MM.1S (cell line): ENCODE measurements around the gene CSF1R.

Source experiments
- DNase-seq: peaks from one replicate; pipeline ENCODE4 v3.0.0-alpha.2; 2015
- H2AFZ ChIP-seq: fragments of 300-600 bp; sonication (generic); 2 replicates; pipeline ENCODE4 v1.6.0; 2016; ENCODE audit warnings: antibody characterized with exemption, low read length
- H3F3A ChIP-seq: fragments of 300-600 bp; sonication (generic); 2 replicates; pipeline ENCODE4 v1.6.1; 2016; ENCODE audit warnings: mild to moderate bottlenecking, antibody characterized with exemption, low read length, moderate library complexity, mixed read lengths; ENCODE audit not compliant: insufficient read depth
- H3K27ac ChIP-seq: fragments of 300-600 bp; sonication (generic); 2 replicates; pipeline ENCODE4 v1.5.1; 2016; ENCODE audit warnings: mild to moderate bottlenecking, low read length
- H3K27me3 ChIP-seq: fragments of 300-600 bp; sonication (generic); replicated peaks from 2 replicates; pipeline ENCODE4 v1.6.0; 2016; ENCODE audit warnings: low read length; ENCODE audit not compliant: insufficient read depth
- H3K36me3 ChIP-seq: fragments of 300-600 bp; sonication (generic); replicated peaks from 2 replicates; pipeline ENCODE4 v1.6.1; 2016; ENCODE audit warnings: mild to moderate bottlenecking, low read length, mixed read lengths; ENCODE audit not compliant: insufficient read depth
- H3K4me1 ChIP-seq: fragments of 300-600 bp; sonication (generic); 2 replicates; pipeline ENCODE4 v1.6.1; 2016; ENCODE audit warnings: low read length, mixed read lengths
- H3K4me2 ChIP-seq: fragments of 300-600 bp; sonication (generic); 2 replicates; pipeline ENCODE4 v1.6.0; 2016; ENCODE audit warnings: low read depth, low read length
- H3K4me3 ChIP-seq: fragments of 300-600 bp; sonication (generic); 2 replicates; pipeline ENCODE4 v1.5.1; 2016; ENCODE audit warnings: low read length, mixed read lengths
- H3K79me2 ChIP-seq: fragments of 300-600 bp; sonication (generic); 2 replicates; pipeline ENCODE4 v1.6.1; 2016; ENCODE audit warnings: mixed run types, low read length, mixed read lengths
- H3K9ac ChIP-seq: fragments of 300-600 bp; sonication (generic); 2 replicates; pipeline ENCODE4 v1.6.1; 2016; ENCODE audit warnings: low read length, mixed read lengths
- H3K9me2 ChIP-seq: fragments of 300-600 bp; sonication (generic); replicated peaks from 2 replicates; pipeline ENCODE4 v1.6.1; 2016; ENCODE audit warnings: mild to moderate bottlenecking, low read length, mixed read lengths; ENCODE audit not compliant: insufficient read depth
- H3K9me3 ChIP-seq: fragments of 300-600 bp; sonication (generic); replicated peaks from 2 replicates; pipeline ENCODE4 v1.6.1; 2016; ENCODE audit warnings: mild to moderate bottlenecking, low read length, mixed read lengths; ENCODE audit not compliant: insufficient read depth
- H4K20me1 ChIP-seq: fragments of 300-600 bp; sonication (generic); 2 replicates; pipeline ENCODE4 v1.6.1; 2016; ENCODE audit warnings: mild to moderate bottlenecking, low read length, moderate library complexity, mixed read lengths; ENCODE audit not compliant: insufficient read depth
- CTCF ChIP-seq: fragments of 300-600 bp; sonication (generic); IDR thresholded peaks from 2 replicates; pipeline ENCODE4 v1.5.1; 2016; ENCODE audit warnings: antibody characterized with exemption, low read length, mixed read lengths
- EZH2 ChIP-seq: fragments of 300-600 bp; sonication (generic); optimal IDR thresholded peaks from 2 replicates; pipeline ENCODE3; 2017; ENCODE audit warnings: low read depth, mild to moderate bottlenecking, antibody characterized with exemption, low read length, mixed read lengths
- EZH2phosphoT487 ChIP-seq: fragments of 300-600 bp; sonication (generic); IDR thresholded peaks from 2 replicates; pipeline ENCODE4 v1.6.1; 2018; ENCODE audit warnings: antibody characterized with exemption, low read length

CSF1R gene

GRCh38 chr5:150060471-150060870, 25.9 kb downstream of the CSF1R start:
- no peaks in the 10 kb centered on the region for H3K9me3 ChIP-seq
- H3K9ac ChIP-seq, result no peak overlapping the region
- no peaks in the 10 kb centered on the region for H3F3A ChIP-seq
- H2AFZ ChIP-seq, result no peak overlapping the region
- H3K4me2 ChIP-seq, result no peak overlapping the region
- H3K4me3 ChIP-seq, result no peak overlapping the region
- H3K36me3 ChIP-seq, result no peaks in the 10 kb centered on the region
- H3K79me2 ChIP-seq, result no peaks in the 10 kb centered on the region
- DNase-seq, result no peak
- no peak overlapping the region for H3K27ac ChIP-seq
- no peak for TF ChIP-seq CTCF
- TF ChIP-seq EZH2phosphoT487, result no peak
- no peak for TF ChIP-seq EZH2
- peaks cover 3% of the 10 kb centered on the region; the same call in 1 of the 2 replicates for H3K4me1 ChIP-seq
- no peaks in the 10 kb centered on the region; the same call in 1 of the 2 replicates for H3K27me3 ChIP-seq
- H4K20me1 ChIP-seq, result no peaks in the 10 kb centered on the region
- H3K9me2 ChIP-seq, result no peaks in the 10 kb centered on the region

- Histone ChIP-seq H3K27me3 (no peaks in the 10 kb centered on the region; the same call in 1 of the 2 replicates), H3K9me3 (no peaks in the 10 kb centered on the region), H3K9me2 (no peaks in the 10 kb centered on the region), H3K9ac (no peak overlapping the region), H4K20me1 (no peaks in the 10 kb centered on the region), H3K4me1 (no peaks in the 10 kb centered on the region), H2AFZ (no peak overlapping the region), H3K36me3 (no peaks in the 10 kb centered on the region), H3K4me3 (no peak overlapping the region), H3K4me2 (no peak overlapping the region), H3F3A (no peaks in the 10 kb centered on the region), H3K27ac (no peak overlapping the region), H3K79me2 (no peaks in the 10 kb centered on the region)
- DNase-seq, result no peak
- no peak for TF ChIP-seq EZH2phosphoT487
- TF ChIP-seq CTCF, result no peak
- no peak for TF ChIP-seq EZH2
Measured at GRCh38 chr5:150059623-150060022, 26.7 kb downstream of the CSF1R start.

- H3K79me2 ChIP-seq, result no peaks in the 10 kb centered on the region
- no peaks in the 10 kb centered on the region for H3K9me2 ChIP-seq
- no peaks in the 10 kb centered on the region for H3K9me3 ChIP-seq
- H3K27ac ChIP-seq, result no peak overlapping the region
- H3K9ac ChIP-seq, result no peak overlapping the region
- no peaks in the 10 kb centered on the region for H3K27me3 ChIP-seq
- TF ChIP-seq EZH2phosphoT487 (no peak), EZH2 (no peak)
- H4K20me1 ChIP-seq, result no peaks in the 10 kb centered on the region
- H3K36me3 ChIP-seq, result no peaks in the 10 kb centered on the region
- no peak overlapping the region for H3K4me2 ChIP-seq
- no peak for DNase-seq
- H3K4me1 ChIP-seq, result no peaks in the 10 kb centered on the region
- no peak overlapping the region for H2AFZ ChIP-seq
- no peaks in the 10 kb centered on the region for H3F3A ChIP-seq
- no peak overlapping the region for H3K4me3 ChIP-seq
Measured at GRCh38 chr5:150058480-150059126, 27.8 kb downstream of the CSF1R start.

GRCh38 chr5:150057996-150058395, 28.4 kb downstream of the CSF1R start:
- H3K9me3 ChIP-seq, result no peaks in the 10 kb centered on the region
- H3K9ac ChIP-seq, result no peak overlapping the region
- no peaks in the 10 kb centered on the region for H4K20me1 ChIP-seq
- no peak overlapping the region for H3K27ac ChIP-seq
- no peak overlapping the region for H3K4me2 ChIP-seq
- DNase-seq, result no peak
- H3K4me1 ChIP-seq, result no peaks in the 10 kb centered on the region
- no peaks in the 10 kb centered on the region for H3K36me3 ChIP-seq
- H3F3A ChIP-seq, result no peaks in the 10 kb centered on the region
- H3K79me2 ChIP-seq, result no peaks in the 10 kb centered on the region
- H3K27me3 ChIP-seq, result no peaks in the 10 kb centered on the region
- no peak overlapping the region for H2AFZ ChIP-seq
- H3K4me3 ChIP-seq, result no peak overlapping the region
- H3K9me2 ChIP-seq, result no peaks in the 10 kb centered on the region
- TF ChIP-seq EZH2, result no peak
- TF ChIP-seq CTCF, result no peak
- no peak for TF ChIP-seq EZH2phosphoT487
